SU-DHL-6 (cell line): ENCODE data around the gene DNAL4.

Experiments used
- EZH2phosphoT487 ChIP-seq: fragments of 200-600 bp; sonication (generic), shearing (Covaris generic); conservative IDR thresholded peaks from 2 replicates; pipeline ENCODE4 v1.6.1; 2018; ENCODE audit warnings: mild to moderate bottlenecking, antibody characterized with exemption, low read length, moderate library complexity, mixed read lengths
- TF ChIP-seq, protein P1 (sequence below): fragments of 200-600 bp; sonication (generic); IDR thresholded peaks from one replicate; pipeline ENCODE4 v1.5.1; 2017; ENCODE audit warnings: antibody characterized with exemption, mild to moderate bottlenecking, low read length, moderate library complexity; ENCODE audit not compliant: insufficient read depth, poor library complexity, severe bottlenecking

DNA sequence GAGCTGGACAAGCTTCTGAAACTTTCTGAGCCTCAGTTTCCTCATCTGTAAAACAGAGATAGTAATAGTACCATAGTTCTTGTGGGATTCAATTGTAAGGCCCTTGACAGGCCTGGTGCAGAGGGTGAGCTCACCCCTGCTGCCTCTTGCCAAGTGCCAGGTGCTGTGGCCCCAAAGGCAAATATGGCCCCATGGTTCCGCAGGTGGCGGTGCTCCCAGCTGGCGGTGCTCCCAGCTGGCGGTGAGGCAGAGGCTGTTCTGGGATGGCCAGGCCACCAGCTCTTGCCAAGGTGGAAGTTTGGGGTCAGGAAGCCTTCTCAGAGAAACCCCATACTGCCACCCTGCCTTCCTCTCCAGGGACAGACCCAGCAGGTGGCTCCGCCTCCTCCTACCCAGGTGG is 41.0 kb upstream of the DNAL4 start:
- TF ChIP-seq, protein P1, sequence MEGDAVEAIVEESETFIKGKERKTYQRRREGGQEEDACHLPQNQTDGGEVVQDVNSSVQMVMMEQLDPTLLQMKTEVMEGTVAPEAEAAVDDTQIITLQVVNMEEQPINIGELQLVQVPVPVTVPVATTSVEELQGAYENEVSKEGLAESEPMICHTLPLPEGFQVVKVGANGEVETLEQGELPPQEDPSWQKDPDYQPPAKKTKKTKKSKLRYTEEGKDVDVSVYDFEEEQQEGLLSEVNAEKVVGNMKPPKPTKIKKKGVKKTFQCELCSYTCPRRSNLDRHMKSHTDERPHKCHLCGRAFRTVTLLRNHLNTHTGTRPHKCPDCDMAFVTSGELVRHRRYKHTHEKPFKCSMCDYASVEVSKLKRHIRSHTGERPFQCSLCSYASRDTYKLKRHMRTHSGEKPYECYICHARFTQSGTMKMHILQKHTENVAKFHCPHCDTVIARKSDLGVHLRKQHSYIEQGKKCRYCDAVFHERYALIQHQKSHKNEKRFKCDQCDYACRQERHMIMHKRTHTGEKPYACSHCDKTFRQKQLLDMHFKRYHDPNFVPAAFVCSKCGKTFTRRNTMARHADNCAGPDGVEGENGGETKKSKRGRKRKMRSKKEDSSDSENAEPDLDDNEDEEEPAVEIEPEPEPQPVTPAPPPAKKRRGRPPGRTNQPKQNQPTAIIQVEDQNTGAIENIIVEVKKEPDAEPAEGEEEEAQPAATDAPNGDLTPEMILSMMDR, result no peak
- TF ChIP-seq EZH2phosphoT487, result no peak
